Cardiac muscle cell (in vitro differentiated cells and primary cell): ENCODE results near the gene DTHD1. TPM values are rescaled to one million over a fixed set of nuclear protein-coding genes. Genes with fewer than 3 reads are reported as not detected.

ENCODE experiments used
- DNase-seq, 2 donors: peaks; one replicate each; pipeline versions ENCODE4 v3.0.0 to v3.0.0-alpha.2; 2010 to 2017; ENCODE audit warnings: low read depth in 1 of 2, low spot score in 1 of 2
- H3K27ac ChIP-seq: fragments of 200-600 bp; sonication (generic); 2 replicates; pipeline ENCODE4 v1.5.1; 2016
- H3K27me3 ChIP-seq: fragments of 200-600 bp; sonication (generic); 2 replicates; pipeline ENCODE4 v1.6.0; 2016; ENCODE audit warnings: control low read depth
- H3K36me3 ChIP-seq: fragments of 200-600 bp; sonication (generic); 2 replicates; pipeline ENCODE4 v1.5.1; 2016; ENCODE audit warnings: control low read depth
- H3K4me1 ChIP-seq: fragments of 200-600 bp; sonication (generic); 2 replicates; pipeline ENCODE4 v1.8.1; 2017; ENCODE audit warnings: low read depth, mild to moderate bottlenecking, mixed run types
- H3K4me3 ChIP-seq: fragments of 200-600 bp; sonication (generic); 2 replicates; pipeline ENCODE4 v1.5.1; 2016; ENCODE audit warnings: mild to moderate bottlenecking
- H3K9me3 ChIP-seq: fragments of 200-600 bp; sonication (generic); 2 replicates; pipeline ENCODE4 v1.5.1; 2017; ENCODE audit warnings: low read depth, mild to moderate bottlenecking, control low read depth
- CTCF ChIP-seq: IDR thresholded peaks from 2 replicates; pipeline ENCODE4 v1.5.1; 2012; ENCODE audit warnings: low read depth, mild to moderate bottlenecking, low read length
- polyA plus RNA-seq: library from polyadenylated mRNA; unstranded; fragments of >200 nt; fragmentation: Nextera tagmentation; extraction: Ambion mirVana; gene quantifications from 2 replicates; pipeline ENCODE4 v1.2.1, GENCODE V29; 2016
- total RNA-seq: library from RNA; depleted of rRNA; stranded (reverse); fragments of >200 nt; gene quantifications from 2 replicates; pipeline ENCODE4 v1.2.3, GENCODE V29; 2016

The DTHD1 gene
- total and polyA plus RNA-seq, 2 experiments from 2014 or later = not detected

GRCh38 chr4:36251983-36252382, 29.4 kb upstream of the DTHD1 start:
- H3K4me3 ChIP-seq = no peak overlapping the region
- H3K9me3 ChIP-seq = no peaks in the 10 kb centered on the region
- DNase-seq = no peak
- H3K27me3 ChIP-seq = peaks cover 4% of the 10 kb centered on the region
- no peak for TF ChIP-seq CTCF
- H3K27ac ChIP-seq = no peak overlapping the region
- H3K36me3 ChIP-seq = no peaks in the 10 kb centered on the region
- peaks cover 4% of the 10 kb centered on the region for H3K4me1 ChIP-seq

- H3K9me3 ChIP-seq = no peaks in the 10 kb centered on the region
- H3K36me3 ChIP-seq = no peaks in the 10 kb centered on the region
- no peaks in the 10 kb centered on the region for H3K27me3 ChIP-seq
- H3K4me3 ChIP-seq = no peak overlapping the region
- TF ChIP-seq CTCF = no peak
- H3K27ac ChIP-seq = no peak overlapping the region
- no peak for DNase-seq
- peaks cover 4% of the 10 kb centered on the region for H3K4me1 ChIP-seq
Observed at GRCh38 chr4:36254371-36254770, 27.0 kb upstream of the DTHD1 start.

- Histone ChIP-seq H3K9me3 (no peaks in the 10 kb centered on the region), H3K4me3 (no peak overlapping the region), H3K4me1 (peaks cover 4% of the 10 kb centered on the region), H3K36me3 (no peaks in the 10 kb centered on the region), H3K27ac (no peak overlapping the region), H3K27me3 (no peaks in the 10 kb centered on the region)
- TF ChIP-seq CTCF = no peak
- no peak for DNase-seq
Observed at GRCh38 chr4:36255577-36255976, 25.8 kb upstream of the DTHD1 start.

GRCh38 chr4:36256398-36256891, 25.0 kb upstream of the DTHD1 start:
- H3K36me3 ChIP-seq = no peaks in the 10 kb centered on the region
- peaks cover 4% of the 10 kb centered on the region for H3K4me1 ChIP-seq
- H3K9me3 ChIP-seq = no peaks in the 10 kb centered on the region
- no peak for TF ChIP-seq CTCF
- H3K4me3 ChIP-seq = no peak overlapping the region
- DNase-seq = no peak
- no peak overlapping the region for H3K27ac ChIP-seq
- no peaks in the 10 kb centered on the region for H3K27me3 ChIP-seq

GRCh38 chr4:36260731-36261130, 20.7 kb upstream of the DTHD1 start:
- Histone ChIP-seq H3K9me3 (no peaks in the 10 kb centered on the region), H3K4me3 (no peak overlapping the region), H3K4me1 (peaks cover 9% of the 10 kb centered on the region), H3K27me3 (no peaks in the 10 kb centered on the region), H3K27ac (no peak overlapping the region), H3K36me3 (no peaks in the 10 kb centered on the region)
- TF ChIP-seq CTCF = no peak
- no peak for DNase-seq
